Large intestine (tissue), 3 donors: Measurements from ENCODE around the gene NRXN3. TPM values are rescaled to one million over a fixed set of nuclear protein-coding genes. Genes with fewer than 3 reads are reported as not detected.

Experiments
- DNase-seq, 2 donors: peaks; one replicate each; pipeline versions ENCODE4 v3.0.0 to v3.0.0-alpha.2; 2013
- H3K27ac ChIP-seq: one replicate; pipeline ENCODE4 v1.5.1; 2013; ENCODE audit warnings: low read length
- H3K27me3 ChIP-seq: 2 replicates; pipeline ENCODE4 v1.6.1; 2013; ENCODE audit warnings: low read length; ENCODE audit not compliant: control insufficient read depth, insufficient read depth
- H3K36me3 ChIP-seq: 2 replicates; pipeline ENCODE4 v1.6.1; 2013; ENCODE audit warnings: low read length; ENCODE audit not compliant: control insufficient read depth, insufficient read depth
- H3K4me1 ChIP-seq: one replicate; pipeline ENCODE4 v1.6.1; 2013; ENCODE audit warnings: low read length; ENCODE audit not compliant: control insufficient read depth, insufficient read depth
- H3K4me3 ChIP-seq: one replicate; pipeline ENCODE4 v1.5.1; 2013; ENCODE audit warnings: low read length
- H3K9me3 ChIP-seq: one replicate; pipeline ENCODE4 v1.6.1; 2013; ENCODE audit warnings: mild to moderate bottlenecking, low read depth, low read length, moderate library complexity; ENCODE audit not compliant: control insufficient read depth
- WGBS: methylation state at CpG from one replicate; pipeline ENCODE4 v1.1.5; 2013; ENCODE audit warnings: low lambda C conversion rate; ENCODE audit not compliant: insufficient coverage; 5-methylcytosine and 5-hydroxymethylcytosine counted together
- polyA plus RNA-seq: library from polyadenylated mRNA; unstranded; fragments of 120-200 nt; gene quantifications from one replicate; pipeline ENCODE4 v1.2.1, GENCODE V29; 2013

NRXN3 gene
- polyA plus RNA-seq, 1 donor, result 12.8 TPM

DNA sequence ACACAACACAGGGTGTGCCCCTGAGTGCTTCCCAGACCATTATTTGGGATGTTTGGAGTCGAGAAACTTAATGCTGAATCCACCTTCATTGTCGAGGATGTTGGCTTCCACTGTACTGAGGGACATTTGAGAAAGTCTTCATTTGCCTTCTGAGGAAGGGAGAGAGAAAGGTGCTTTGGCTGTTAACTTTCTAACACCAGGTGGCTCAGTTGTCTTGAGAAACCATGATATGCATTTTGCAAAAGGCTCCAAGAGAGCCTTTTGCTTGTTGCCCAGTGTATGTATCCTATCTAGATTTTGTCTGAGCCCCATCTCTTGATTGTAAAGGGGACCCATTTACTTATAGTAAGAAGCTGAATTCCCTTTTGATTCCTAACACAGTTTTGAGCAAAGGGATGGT is 28.6 kb upstream of the NRXN3 start:
- H3K27ac ChIP-seq, result no peak overlapping the region
- H3K27me3 ChIP-seq, result no peaks in the 10 kb centered on the region
- H3K9me3 ChIP-seq, result no peaks in the 10 kb centered on the region
- no peaks in the 10 kb centered on the region for H3K4me1 ChIP-seq
- WGBS, result no CpG with 5 or more reads among the region's 2 CpGs
- no peak for DNase-seq
- H3K36me3 ChIP-seq, result no peaks in the 10 kb centered on the region
- no peak overlapping the region for H3K4me3 ChIP-seq

DNA sequence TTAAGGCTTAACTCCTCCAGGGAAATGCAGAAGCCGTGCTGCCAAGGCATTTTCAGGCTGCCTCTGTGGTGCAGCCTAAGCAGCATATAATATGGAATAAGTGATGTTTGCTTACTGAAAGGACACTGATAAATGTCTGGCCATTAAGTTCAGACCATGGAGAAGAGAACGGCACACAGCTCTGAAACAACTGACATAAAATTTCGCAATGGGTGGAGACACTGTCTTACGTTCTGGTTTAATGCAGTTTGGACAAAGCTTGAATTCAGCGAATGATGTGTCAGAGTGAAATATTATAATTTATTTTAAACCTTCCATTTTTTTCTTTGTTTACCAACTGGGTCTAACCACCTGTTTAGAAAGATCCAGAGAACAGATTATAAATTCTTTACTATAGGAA is 27.2 kb upstream of the NRXN3 start:
- H3K27me3 ChIP-seq, result no peaks in the 10 kb centered on the region
- H3K27ac ChIP-seq, result no peak overlapping the region
- DNase-seq, result no peak
- H3K4me1 ChIP-seq, result no peaks in the 10 kb centered on the region
- no peak overlapping the region for H3K4me3 ChIP-seq
- no peaks in the 10 kb centered on the region for H3K36me3 ChIP-seq
- 76% methylated on average over 4 of the region's 5 CpGs for WGBS
- H3K9me3 ChIP-seq, result no peaks in the 10 kb centered on the region

DNA sequence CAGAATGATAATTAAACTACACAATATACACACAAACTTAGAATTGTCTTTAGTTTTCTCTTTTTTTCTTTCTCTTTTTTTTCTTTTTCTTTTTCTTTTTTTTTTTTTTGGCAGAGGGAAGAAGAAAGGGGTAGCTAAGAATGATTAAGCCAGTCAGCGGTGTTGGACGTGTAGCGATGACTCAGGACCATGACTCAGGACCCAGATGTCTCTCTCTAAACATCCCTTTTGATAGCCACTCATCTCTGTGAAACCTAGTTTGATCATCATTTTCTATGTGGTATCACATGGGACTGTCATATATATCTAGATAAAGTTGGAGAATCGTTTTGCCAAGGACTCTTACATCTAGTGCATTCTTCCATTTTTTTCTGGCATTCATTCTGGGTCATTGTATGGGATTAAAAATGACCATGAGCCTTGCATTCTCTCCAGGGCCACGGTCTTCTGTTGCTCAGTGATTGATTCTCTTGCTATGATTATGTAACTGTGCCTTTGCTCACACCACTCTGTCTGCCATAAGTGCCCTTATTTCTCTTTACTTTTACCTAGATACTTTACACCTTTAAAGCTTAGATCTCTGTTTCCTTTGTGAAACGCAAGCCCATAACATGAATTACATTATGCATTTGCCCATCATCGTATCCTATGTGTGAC is 26.6 kb upstream of the NRXN3 start:
- no peaks in the 10 kb centered on the region for H3K4me1 ChIP-seq
- H3K36me3 ChIP-seq, result no peaks in the 10 kb centered on the region
- WGBS, result no CpG with 5 or more reads among the region's 7 CpGs
- H3K9me3 ChIP-seq, result no peaks in the 10 kb centered on the region
- no peak overlapping the region for H3K4me3 ChIP-seq
- DNase-seq, result no peak
- no peak overlapping the region for H3K27ac ChIP-seq
- H3K27me3 ChIP-seq, result no peaks in the 10 kb centered on the region

DNA sequence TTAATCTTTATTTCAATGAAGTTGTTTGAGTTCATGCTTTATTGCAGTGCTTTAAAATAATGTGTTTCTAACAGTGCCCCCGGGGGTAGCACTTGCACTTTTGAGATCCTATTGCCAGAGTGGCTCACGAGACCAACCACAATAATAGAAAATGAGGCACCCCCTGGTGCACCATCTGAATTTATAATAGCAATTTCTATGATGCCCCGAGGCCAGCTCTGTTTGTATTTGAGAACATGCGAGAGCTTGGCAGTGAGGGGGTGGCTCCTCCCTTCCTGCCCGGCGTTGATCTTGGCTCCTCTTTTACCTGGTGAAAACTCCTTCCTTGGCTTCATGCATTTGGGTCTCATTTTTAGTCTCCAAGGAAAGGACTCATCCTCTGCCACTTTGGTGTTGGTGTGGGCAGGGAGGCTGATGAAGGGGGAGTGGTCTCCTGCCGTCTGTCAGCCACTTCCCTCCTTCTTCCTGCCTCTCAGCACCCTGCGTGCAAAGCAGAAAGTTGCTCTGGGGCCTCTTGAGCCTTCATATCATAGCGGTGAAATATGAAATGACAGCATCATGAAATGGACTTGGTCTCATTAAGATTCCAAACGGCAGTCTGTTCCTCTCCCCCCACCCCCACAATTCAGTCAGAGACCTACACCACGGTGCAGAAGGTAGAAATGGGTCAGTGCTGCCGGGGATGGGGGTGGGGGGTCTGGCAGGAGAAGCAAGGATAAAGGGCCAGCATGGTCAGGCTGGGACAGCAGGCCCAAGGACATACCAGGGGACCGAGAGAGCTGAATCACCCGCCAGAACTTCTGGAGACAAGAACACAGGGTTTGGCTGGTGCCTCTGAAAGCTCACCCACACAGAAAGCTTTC is 17.7 kb upstream of the NRXN3 start:
- no peaks in the 10 kb centered on the region for H3K9me3 ChIP-seq
- H3K4me3 ChIP-seq, result no peak overlapping the region
- WGBS, result no CpG with 5 or more reads among the region's 14 CpGs
- H3K4me1 ChIP-seq, result no peaks in the 10 kb centered on the region
- H3K27ac ChIP-seq, result no peak overlapping the region
- H3K27me3 ChIP-seq, result no peaks in the 10 kb centered on the region
- no peak for DNase-seq
- no peaks in the 10 kb centered on the region for H3K36me3 ChIP-seq

DNA sequence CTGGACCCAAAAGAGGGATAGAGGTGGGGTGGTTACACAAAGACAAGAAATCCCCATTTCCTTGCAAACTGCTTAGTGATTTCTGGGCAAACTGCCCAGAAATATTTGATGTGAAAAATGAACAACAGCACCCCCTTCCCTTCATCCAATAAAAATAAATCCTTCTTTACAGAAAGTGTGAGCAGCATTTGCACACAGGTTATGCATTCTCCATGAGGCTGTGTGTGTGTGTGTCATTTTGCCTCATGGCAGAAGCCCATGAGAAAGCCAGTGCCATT is 17.2 kb upstream of the NRXN3 start:
- Histone ChIP-seq H3K36me3 (no peaks in the 10 kb centered on the region), H3K4me3 (no peak overlapping the region), H3K27me3 (no peaks in the 10 kb centered on the region), H3K4me1 (no peaks in the 10 kb centered on the region), H3K9me3 (no peaks in the 10 kb centered on the region), H3K27ac (no peak overlapping the region)
- DNase-seq, result no peak

DNA sequence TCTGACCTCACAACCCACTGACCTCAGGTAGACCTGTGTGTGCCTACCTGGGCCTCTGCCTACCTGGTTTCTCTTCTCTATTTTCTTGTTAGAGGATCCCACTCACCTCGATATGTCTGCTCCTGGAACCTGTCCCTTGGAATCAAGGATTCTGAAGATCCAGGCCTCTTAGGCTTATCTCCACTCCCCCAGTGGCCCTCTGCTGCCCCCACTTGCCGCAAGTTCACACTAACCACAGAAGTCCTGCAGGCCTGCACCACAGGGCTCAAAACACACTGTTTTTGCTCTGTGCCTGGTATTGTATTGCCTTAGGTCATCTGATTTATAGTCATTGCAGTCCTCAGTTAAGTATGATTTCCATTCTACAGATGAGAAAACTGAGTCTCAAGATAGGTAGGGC is 15.3 kb upstream of the NRXN3 start:
- WGBS, result no CpG with 5 or more reads among the region's 2 CpGs
- Histone ChIP-seq H3K27me3 (no peaks in the 10 kb centered on the region), H3K9me3 (no peaks in the 10 kb centered on the region), H3K4me1 (no peaks in the 10 kb centered on the region), H3K4me3 (no peak overlapping the region), H3K27ac (no peak overlapping the region), H3K36me3 (no peaks in the 10 kb centered on the region)
- no peak for DNase-seq

DNA sequence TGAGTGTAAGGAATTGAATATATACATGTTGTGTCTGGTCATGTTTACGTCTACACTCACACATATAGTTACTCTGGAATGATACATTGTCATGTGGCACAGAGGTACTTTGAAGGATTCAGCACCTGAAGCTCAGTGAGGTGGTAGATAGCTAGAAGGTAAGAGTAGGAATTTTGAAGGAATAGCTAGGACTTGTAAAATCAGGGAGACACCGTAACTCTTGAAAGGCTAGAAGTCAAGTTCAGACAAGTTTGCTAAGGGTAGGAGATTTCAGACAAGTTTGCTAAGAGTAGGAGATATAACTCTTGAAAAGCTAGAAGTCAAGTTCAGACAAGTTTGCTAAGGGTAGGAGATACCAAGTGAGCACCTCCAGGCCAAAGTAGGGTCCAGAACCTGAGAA is 14.0 kb upstream of the NRXN3 start:
- H3K9me3 ChIP-seq, result no peaks in the 10 kb centered on the region
- WGBS, result 82% methylated on average over 2 of the region's 2 CpGs
- H3K36me3 ChIP-seq, result no peaks in the 10 kb centered on the region
- no peak overlapping the region for H3K27ac ChIP-seq
- no peak for DNase-seq
- no peak overlapping the region for H3K4me3 ChIP-seq
- H3K4me1 ChIP-seq, result no peaks in the 10 kb centered on the region
- H3K27me3 ChIP-seq, result no peaks in the 10 kb centered on the region

DNA sequence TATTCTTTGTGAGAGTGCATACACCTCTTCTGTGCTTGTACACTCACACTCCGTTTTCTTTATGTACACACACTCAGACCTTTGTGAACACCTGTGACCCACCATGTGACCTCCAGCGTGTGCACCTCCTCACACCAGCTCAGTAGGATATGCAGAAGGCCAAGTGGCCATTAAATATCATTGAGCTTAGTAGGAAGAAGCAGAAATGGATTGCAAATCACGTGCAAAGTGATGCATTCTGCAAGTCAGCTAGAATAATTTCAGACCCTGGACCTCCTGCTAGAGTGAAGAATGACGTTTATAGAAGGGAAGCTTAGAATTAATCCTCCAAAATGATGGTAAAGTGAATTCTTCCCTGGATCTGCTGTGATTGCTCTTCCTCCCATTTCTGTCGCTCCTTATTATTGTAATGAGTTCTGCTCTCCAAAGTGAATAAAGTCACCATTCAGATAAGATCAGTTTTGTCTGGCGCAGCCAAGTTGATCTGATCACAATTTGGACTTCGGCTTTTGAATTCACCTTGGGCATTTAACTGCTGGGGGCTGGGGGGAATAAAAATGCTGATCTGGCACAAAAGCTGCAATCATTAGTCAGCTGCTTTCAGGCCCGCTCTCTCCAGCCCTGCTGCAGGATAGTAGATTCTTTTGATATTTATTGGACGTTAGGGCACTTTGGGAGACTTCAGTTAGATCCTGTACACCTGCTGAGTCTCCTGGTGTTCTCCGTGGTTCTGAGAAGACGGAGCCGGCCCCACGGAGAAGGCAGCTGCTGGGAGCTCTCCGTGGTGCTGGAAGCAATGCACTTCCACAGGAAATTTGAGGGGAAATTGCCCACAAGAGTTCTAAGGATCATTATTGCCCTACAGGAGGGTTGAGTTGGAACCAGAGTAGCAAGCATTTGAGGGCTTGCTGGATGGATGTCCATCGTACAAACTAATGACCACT is 12.4 kb upstream of the NRXN3 start:
- DNase-seq, result peak in 1 of 2 donors; percentile 10
- Histone ChIP-seq H3K9me3 (no peaks in the 10 kb centered on the region), H3K4me3 (no peak overlapping the region), H3K27me3 (no peaks in the 10 kb centered on the region), H3K4me1 (no peaks in the 10 kb centered on the region), H3K36me3 (no peaks in the 10 kb centered on the region), H3K27ac (no peak overlapping the region)
- WGBS, result 54% methylated on average over 2 of the region's 15 CpGs

DNA sequence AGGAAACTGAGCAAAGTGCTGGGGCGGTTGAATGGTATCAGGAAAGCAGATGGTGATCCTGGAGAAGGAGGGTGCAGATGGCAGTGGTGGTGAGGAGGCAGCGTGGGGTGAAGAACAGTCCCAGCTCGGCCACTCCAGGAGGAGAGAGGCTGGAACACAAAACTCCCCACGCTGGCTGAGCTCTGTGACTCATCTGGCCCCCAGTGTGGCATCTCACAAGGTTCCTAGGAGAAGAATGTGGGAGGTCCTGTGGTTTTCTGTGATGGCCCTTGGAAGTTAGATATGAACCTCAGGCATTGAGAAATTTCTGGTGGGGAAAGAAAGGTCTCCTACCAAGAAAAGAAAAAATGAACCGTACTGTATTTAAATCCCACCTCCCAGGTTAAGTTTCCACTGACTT is 8.0 kb upstream of the NRXN3 start:
- Histone ChIP-seq H3K4me3 (no peak overlapping the region), H3K27me3 (no peaks in the 10 kb centered on the region), H3K36me3 (no peaks in the 10 kb centered on the region), H3K9me3 (no peaks in the 10 kb centered on the region), H3K4me1 (no peaks in the 10 kb centered on the region), H3K27ac (no peak overlapping the region)
- WGBS, result no CpG with 5 or more reads among the region's 5 CpGs
- DNase-seq, result no peak

DNA sequence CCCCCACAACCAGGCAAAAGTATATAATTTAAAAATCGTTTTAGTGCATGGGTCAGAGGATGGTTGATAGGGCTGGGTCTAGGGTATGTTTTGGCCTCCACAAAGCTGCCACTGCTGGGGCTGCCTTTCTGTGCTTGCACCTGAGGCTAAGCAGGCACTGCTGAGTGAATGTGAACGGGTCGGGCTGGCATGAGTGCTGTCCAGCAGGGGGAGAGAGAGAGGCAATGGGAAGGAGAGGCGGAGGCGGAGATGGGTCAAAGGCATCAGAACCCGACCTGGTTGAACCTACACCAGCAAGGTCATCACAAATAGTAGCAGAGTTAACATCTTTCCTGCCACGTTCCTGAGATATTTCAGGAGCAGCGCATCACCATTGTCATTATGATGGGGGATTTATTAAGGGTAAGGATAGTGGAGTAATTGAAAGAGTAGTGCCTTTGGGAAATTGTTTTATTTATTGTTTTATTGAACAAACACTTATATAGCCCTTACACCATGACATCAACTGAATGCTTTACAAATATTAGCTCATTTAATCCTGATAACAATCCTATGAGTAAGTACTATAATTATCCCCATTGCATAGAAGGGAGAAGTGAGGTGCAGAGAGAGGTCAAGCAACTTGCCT is 5.8 kb upstream of the NRXN3 start:
- no peak for DNase-seq

More for the DNA sequence above, 5.8 kb upstream of the NRXN3 start:
- no peak overlapping the region for H3K4me3 ChIP-seq
- peaks cover 2% of the 10 kb centered on the region for H3K27me3 ChIP-seq
- H3K27ac ChIP-seq, result no peak overlapping the region
- no CpG with 5 or more reads among the region's 8 CpGs for WGBS
- H3K36me3 ChIP-seq, result no peaks in the 10 kb centered on the region
- H3K9me3 ChIP-seq, result no peaks in the 10 kb centered on the region
- H3K4me1 ChIP-seq, result no peaks in the 10 kb centered on the region
